Activated CD8-positive, alpha-beta memory T cell treated with anti-CD3 and anti-CD28 coated beads, Interleukin-2, amount 50 U/mL, for 1 hour (primary cell): ENCODE measurements around the gene GXYLT2.
"Not testable (repeated sequence)": the region's sequence is repeated elsewhere in the genome, so short reads cannot be mapped to it uniquely, and the experiment has no call there.

Experiments used
- DNase-seq: peaks from one replicate; pipeline ENCODE4 v3.0.0-alpha.2; 2020; ENCODE audit errors: extremely low read depth

GXYLT2 gene

GRCh38 chr3:72892081-72892775 is 4.4 kb downstream of the GXYLT2 start:
- no peak for DNase-seq

- no peak for DNase-seq
These were observed 5.0 kb downstream of the GXYLT2 start for GRCh38 chr3:72892870-72893269.

- no peak for DNase-seq
These were observed 7.2 kb downstream of the GXYLT2 start for GRCh38 chr3:72894976-72895552.

- DNase-seq = no peak
These were observed 9.3 kb downstream of the GXYLT2 start for GRCh38 chr3:72896996-72897757.

- DNase-seq = no peak
These were observed 9.8 kb downstream of the GXYLT2 start for GRCh38 chr3:72897758-72898007.

GRCh38 chr3:72899349-72899765 is 11.5 kb downstream of the GXYLT2 start:
- no peak for DNase-seq

GRCh38 chr3:72900048-72900447 is 12.2 kb downstream of the GXYLT2 start:
- no peak for DNase-seq

- no peak for DNase-seq
These were observed 14.0 kb downstream of the GXYLT2 start for GRCh38 chr3:72901840-72902239.

GRCh38 chr3:72903004-72903403 is 15.2 kb downstream of the GXYLT2 start:
- no peak for DNase-seq

DNA sequence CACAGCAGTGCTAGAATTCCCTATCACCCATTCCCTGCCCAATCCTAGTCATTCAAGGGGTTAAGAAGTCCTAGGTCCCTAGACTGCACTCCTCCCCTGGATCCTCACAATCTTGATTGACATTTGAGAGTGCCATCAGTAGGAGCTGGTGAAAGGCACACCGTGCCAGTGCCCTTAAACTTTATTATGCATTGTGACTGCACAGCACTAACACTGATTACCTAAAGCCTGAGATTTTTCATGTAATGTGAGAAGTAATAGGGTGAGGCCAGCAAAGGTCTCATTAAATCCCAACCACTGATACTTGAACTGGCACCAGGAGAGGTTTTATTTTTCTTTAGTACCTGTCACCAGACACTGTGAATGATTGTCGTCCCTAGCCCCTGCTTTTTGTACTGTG is 16.3 kb downstream of the GXYLT2 start:
- no peak for DNase-seq

GRCh38 chr3:72906154-72906553 is 18.3 kb downstream of the GXYLT2 start:
- no peak for DNase-seq

DNA sequence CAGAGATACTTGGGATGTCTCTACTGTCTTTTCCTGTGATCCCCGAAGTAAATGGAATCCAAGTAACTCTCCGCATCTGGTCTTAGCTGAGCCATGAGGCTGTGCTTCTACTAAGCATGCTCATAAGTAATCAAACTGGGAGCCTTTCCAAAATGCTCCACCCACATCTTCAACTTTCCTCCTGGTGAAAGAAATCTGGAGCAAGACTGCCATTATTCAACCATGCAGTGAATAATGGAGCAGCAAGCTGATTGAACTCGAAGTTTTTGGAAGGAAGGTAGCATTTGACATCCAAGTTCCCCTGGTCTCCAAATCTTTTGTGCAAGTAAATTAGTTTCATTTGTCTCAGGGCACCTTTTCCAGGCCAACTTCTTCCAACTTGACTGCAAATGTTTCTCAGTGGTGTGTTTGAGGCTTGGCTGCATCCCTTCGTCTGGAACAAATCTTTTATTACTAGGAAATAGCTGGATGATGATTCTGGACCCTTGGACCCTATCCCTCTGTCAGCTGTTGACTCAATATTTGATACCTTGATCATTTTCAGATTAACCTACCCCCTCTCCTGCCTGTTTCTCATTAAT is 19.4 kb downstream of the GXYLT2 start:
- no peak for DNase-seq

DNA sequence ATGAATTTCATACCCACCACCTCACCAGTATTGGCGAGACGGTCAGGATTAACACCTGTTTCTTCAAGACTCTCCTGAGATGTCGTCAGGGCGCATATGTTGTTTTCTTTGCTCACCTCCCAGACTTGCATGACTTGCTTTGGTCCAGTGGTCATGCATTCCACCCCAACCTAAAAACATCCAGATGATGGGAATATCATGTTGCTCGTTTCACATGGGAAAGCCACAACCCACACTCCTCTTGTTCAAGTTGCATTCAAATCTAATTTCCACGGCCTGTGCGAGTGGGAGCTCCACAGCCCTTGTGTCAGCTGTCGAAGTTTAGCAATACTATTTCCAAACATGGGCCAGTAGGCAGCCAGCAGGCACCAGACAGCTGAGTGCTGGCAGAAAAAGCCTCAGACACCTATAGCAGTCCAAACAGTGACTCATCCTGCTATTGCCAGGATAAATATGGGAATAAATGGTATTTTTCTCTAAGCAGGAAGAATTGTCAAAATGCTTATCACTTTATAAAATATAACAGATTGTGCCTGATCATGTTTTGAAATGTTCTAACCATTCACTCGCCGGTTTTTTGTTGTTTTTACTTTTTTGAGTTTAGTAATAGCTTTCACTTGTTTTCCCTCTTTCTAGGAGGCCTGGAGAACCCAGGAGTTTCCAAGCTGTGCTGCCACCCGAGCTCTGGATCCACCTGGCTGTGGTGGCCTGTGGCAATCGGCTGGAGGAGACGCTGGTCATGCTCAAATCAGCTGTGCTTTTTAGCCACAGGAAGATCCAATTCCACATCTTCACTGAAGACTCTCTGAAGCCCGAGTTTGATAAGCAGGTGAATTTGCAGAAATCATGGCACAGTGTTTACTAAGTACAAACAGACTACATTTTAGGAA is 20.1 kb downstream of the GXYLT2 start:
- no peak for DNase-seq

- no peak for DNase-seq
These were observed 21.7 kb downstream of the GXYLT2 start for GRCh38 chr3:72909591-72909990.

DNA sequence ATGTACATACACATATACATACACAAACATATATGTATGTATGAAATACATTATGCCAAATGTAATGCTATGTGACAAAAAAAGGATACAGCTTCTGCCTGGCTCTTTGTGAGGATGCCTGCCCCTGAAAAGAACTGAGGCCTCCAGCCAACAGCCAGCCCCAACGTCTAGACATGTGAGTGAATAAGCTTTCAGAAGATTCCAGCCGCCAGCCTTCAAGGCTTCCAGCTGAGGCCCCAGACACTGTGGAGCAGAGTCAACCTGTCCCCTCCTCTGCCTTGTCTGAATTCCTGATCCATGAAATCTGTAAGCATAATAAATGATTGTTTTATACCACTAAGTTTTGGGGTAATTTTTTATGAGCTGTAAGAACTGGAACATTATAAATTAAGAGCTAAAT is 24.7 kb downstream of the GXYLT2 start:
- DNase-seq = no peak

DNA sequence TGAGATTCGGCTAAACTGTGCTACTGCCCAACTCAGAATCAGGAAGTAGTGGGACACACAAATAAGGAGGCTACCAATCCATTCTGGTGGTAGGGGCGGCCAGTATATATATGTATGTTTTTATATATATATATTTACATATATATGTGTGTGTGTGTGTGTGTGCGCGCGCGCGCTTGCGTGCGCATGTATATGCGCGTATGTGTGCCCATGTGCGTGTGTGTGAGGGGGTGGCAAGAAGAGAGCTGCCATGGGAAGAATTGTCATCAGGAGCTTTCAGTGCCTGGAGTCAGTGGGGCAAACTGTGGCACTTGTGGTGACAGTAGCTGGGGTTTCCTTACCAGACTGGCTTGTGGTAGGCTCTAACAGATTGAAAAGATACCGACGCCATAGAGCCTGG is 26.5 kb downstream of the GXYLT2 start:
- no peak for DNase-seq

GRCh38 chr3:72916250-72916649 is 28.4 kb downstream of the GXYLT2 start:
- DNase-seq = no peak

- no peak for DNase-seq
These were observed 31.7 kb downstream of the GXYLT2 start for GRCh38 chr3:72919520-72919919.

- no peak for DNase-seq
These were observed 36.2 kb downstream of the GXYLT2 start for GRCh38 chr3:72924055-72924454.

DNA sequence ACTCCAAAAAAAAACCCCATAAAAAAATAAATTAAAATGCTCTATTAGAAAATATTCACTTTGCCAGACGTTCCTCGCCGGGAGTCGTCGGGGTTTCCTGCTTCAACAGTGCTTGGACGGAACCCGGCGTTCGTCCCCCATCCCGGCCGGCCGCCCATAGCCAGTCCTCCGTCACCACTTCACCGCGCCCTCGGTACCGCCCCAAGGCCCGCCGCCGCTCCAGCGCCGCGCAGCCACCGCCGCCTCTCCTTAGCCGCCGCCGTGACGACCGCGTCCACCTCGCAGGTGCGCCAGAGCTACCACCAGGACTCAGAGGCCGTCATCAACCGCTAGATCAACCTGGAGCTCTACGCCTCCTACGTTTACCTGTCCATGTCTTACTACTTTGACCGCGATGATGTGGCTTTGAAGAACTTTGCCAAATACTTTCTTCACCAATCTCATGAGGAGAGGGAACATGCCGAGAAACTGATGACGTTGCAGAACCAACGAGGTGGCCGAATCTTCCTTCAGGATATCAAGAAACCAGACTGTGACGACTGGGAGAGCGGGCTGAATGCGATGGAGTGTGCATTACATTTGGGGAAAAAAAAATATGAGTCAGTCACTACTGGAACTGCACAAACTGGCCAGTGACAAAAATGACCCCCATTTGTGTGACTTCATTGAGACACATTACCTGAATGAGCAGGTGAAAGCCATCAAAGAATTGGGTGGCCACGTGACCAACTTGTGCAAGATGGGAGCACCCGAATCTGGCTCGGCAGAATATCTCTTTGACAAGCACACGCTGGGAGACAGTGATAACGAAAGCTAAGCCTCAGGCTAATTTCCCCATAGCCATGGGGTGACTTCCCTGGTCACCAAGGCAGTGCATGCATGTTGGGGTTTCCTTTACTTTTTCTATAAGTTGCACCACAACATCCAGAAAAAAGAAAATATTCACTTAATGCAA is 41.2 kb downstream of the GXYLT2 start:
- not testable (repeated sequence) for DNase-seq

DNA sequence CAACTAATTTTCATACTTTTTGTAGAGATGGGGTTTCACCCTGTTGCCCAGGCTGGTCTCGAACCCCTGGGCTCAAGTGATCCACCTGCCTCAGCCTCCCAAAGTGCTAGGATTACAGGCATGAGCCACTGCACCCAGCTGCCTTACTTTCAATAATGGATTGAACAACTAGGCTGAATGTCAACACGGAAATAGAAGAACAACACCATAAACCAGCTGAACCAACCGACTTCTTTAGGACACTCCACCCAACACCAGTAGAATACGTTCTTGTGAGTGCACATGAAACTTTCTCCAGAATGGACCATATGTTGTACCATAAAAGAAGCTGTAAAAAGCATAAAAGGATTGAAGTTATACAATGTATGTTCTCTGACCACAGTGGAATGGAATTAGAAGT is 42.9 kb downstream of the GXYLT2 start:
- no peak for DNase-seq
